Stimulated activated CD8-positive, alpha-beta memory T cell treated with anti-CD3 and anti-CD28 coated beads, Interleukin-15, amount 100 ng/mL, for 1 hour (primary cell): ENCODE results near the gene LARP7.
"Not testable (repeated sequence)": the region's sequence is repeated elsewhere in the genome, so short reads cannot be mapped to it uniquely, and the experiment has no call there.

Experiments
- DNase-seq: peaks from one replicate; pipeline ENCODE4 v3.0.0-alpha.2; 2020; ENCODE audit warnings: low read depth

Gene LARP7

GRCh38 chr4:112650332-112650731 is 13.4 kb downstream of the LARP7 start:
- no peak for DNase-seq

GRCh38 chr4:112651641-112652040 is 14.7 kb downstream of the LARP7 start:
- no peak for DNase-seq

- DNase-seq: no peak
These were observed 15.3 kb downstream of the LARP7 start for GRCh38 chr4:112652216-112652615.

- no peak for DNase-seq
These were observed 18.3 kb downstream of the LARP7 start for GRCh38 chr4:112655270-112655669.

GRCh38 chr4:112656115-112656514 is 19.2 kb downstream of the LARP7 start:
- not testable (repeated sequence) for DNase-seq

- DNase-seq: no peak
These were observed 27.7 kb downstream of the LARP7 start for GRCh38 chr4:112664611-112665010.

- DNase-seq: no peak
These were observed 31.2 kb downstream of the LARP7 start for GRCh38 chr4:112668131-112668530.

- no peak for DNase-seq
These were observed 36.1 kb downstream of the LARP7 start for GRCh38 chr4:112673076-112673475.

GRCh38 chr4:112673686-112674085 is 36.7 kb downstream of the LARP7 start:
- no peak for DNase-seq

GRCh38 chr4:112674376-112674775 is 37.4 kb downstream of the LARP7 start:
- DNase-seq: no peak

GRCh38 chr4:112677519-112678091 is 40.7 kb downstream of the LARP7 start:
- no peak for DNase-seq

GRCh38 chr4:112680996-112681395 is 44.1 kb downstream of the LARP7 start:
- no peak for DNase-seq

- DNase-seq: no peak
These were observed 56.6 kb downstream of the LARP7 start for GRCh38 chr4:112693507-112693906.

GRCh38 chr4:112700679-112701078 is 63.7 kb downstream of the LARP7 start:
- no peak for DNase-seq

- DNase-seq: no peak
These were observed 65.9 kb downstream of the LARP7 start for GRCh38 chr4:112702892-112703291.

GRCh38 chr4:112704322-112704721 is 67.4 kb downstream of the LARP7 start:
- DNase-seq: no peak

GRCh38 chr4:112704991-112705845 is 68.3 kb downstream of the LARP7 start:
- DNase-seq: no peak

- DNase-seq: not testable (repeated sequence)
These were observed 69.2 kb downstream of the LARP7 start for GRCh38 chr4:112705891-112706839.

- DNase-seq: no peak
These were observed 69.9 kb downstream of the LARP7 start for GRCh38 chr4:112706840-112707207.
